ENCODE measurements around the gene TRAPPC5. TPM values are rescaled to one million over a fixed set of nuclear protein-coding genes. Genes with fewer than 3 reads are reported as not detected.

The TRAPPC5 gene
- polyA plus RNA-seq, 1 donor (not counting 4 experiments of a cell fraction or from before 2014, with no cell fraction given), result 54.8 TPM

DNA sequence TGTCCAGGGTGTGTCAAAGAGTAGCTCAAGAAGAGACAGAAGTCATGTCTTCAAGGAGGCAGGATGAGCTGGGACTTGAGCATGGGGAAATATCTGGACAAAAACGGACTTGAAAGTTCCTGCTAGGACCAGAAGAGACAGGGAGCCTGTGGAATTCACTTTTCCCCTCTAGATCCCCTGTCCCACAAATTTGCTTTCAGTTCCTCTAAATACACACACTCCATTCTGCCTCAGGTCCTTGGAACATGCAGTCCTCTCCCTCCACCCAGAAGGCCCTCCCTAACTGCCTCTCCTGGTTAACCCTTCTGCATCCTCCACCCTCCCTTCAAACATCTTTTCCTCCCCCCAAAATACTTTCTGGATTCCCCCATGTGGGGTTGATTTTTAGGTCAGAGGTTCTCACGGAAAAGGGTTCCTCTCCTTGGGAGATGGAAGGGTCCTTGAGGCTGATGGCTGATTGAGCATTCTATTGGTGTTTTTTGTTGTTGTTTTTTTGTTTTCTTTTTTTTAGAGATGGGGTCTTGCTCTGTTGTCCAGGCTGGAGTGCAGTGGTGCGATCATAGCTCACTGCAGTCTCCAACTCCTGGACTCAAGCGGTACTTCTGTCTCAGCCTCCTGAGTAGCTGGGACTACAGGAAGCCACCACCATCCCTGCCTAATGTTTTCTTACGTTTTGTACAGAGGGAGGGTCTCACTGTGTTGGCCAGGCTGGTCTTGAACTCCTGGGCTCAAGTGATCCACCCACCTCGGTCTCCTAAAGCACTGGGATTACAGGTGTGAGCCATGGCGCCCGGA, 18.7 kb upstream of the TRAPPC5 start:
- no peak for FAIRE-seq
- H3K4me3 ChIP-seq (ENCODE audit: control insufficient read depth in 2 of 3, extremely low read depth in 1 of 3, insufficient read depth in 2 of 3, low read depth in 1 of 3, low read length in 3 of 3), result no peak overlapping the region
- no peaks in the 10 kb centered on the region for H3K9me1 ChIP-seq (ENCODE audit: control insufficient read depth, extremely low read depth, insufficient read depth, low read length)
- no peaks in the 10 kb centered on the region for H3K4me1 ChIP-seq (ENCODE audit: control insufficient read depth, extremely low read depth, insufficient read depth, low read length)
- dilution Hi-C loops (cut with MboI; ENCODE audit: extremely low pct_ligation_motif_present, low sequenced_read_pairs), result no loop called here
- H3K36me3 ChIP-seq (ENCODE audit: control insufficient read depth in 2 of 2, extremely low read depth in 1 of 2, insufficient read depth in 2 of 2, low read length in 2 of 2), result no peaks in the 10 kb centered on the region
- TF ChIP-seq, protein P1, sequence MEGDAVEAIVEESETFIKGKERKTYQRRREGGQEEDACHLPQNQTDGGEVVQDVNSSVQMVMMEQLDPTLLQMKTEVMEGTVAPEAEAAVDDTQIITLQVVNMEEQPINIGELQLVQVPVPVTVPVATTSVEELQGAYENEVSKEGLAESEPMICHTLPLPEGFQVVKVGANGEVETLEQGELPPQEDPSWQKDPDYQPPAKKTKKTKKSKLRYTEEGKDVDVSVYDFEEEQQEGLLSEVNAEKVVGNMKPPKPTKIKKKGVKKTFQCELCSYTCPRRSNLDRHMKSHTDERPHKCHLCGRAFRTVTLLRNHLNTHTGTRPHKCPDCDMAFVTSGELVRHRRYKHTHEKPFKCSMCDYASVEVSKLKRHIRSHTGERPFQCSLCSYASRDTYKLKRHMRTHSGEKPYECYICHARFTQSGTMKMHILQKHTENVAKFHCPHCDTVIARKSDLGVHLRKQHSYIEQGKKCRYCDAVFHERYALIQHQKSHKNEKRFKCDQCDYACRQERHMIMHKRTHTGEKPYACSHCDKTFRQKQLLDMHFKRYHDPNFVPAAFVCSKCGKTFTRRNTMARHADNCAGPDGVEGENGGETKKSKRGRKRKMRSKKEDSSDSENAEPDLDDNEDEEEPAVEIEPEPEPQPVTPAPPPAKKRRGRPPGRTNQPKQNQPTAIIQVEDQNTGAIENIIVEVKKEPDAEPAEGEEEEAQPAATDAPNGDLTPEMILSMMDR (optimal IDR thresholded peaks at IDR 0.05 in 1 of 3, IDR thresholded peaks at IDR 0.05 in 1 of 3, conservative IDR thresholded peaks at IDR 0.05 in 1 of 3; ENCODE audit: extremely low read depth in 1 of 3, insufficient read depth in 2 of 3, low read length in 3 of 3), result no peak
- no peak for TF ChIP-seq EZH2 (IDR thresholded peaks at IDR 0.05; ENCODE audit: low read length)
- no peaks in the 10 kb centered on the region for H4K20me1 ChIP-seq (ENCODE audit: control insufficient read depth, extremely low read depth, insufficient read depth, low read length)
- no peak overlapping the region for H2AFZ ChIP-seq (ENCODE audit: control insufficient read depth, low read length)
- no peak for DNase-seq (ENCODE audit: low read depth, low spot score)
- no peaks in the 10 kb centered on the region for H3K9me3 ChIP-seq (ENCODE audit: control insufficient read depth, low read depth, low read length)
- H3K4me2 ChIP-seq (ENCODE audit: control insufficient read depth, extremely low read depth, insufficient read depth, low read depth, low read length), result no peak overlapping the region
- no peaks in the 10 kb centered on the region for H3K27me3 ChIP-seq (ENCODE audit: control insufficient read depth, extremely low read depth, insufficient read depth, low read length)
- H3K9ac ChIP-seq (ENCODE audit: control insufficient read depth, extremely low read depth, insufficient read depth, low read length), result no peak overlapping the region
- no peak overlapping the region for H3K27ac ChIP-seq (ENCODE audit: control insufficient read depth, insufficient read depth, low read length)
- no peaks in the 10 kb centered on the region for H3K79me2 ChIP-seq (ENCODE audit: control insufficient read depth, insufficient read depth, low read length)

DNA sequence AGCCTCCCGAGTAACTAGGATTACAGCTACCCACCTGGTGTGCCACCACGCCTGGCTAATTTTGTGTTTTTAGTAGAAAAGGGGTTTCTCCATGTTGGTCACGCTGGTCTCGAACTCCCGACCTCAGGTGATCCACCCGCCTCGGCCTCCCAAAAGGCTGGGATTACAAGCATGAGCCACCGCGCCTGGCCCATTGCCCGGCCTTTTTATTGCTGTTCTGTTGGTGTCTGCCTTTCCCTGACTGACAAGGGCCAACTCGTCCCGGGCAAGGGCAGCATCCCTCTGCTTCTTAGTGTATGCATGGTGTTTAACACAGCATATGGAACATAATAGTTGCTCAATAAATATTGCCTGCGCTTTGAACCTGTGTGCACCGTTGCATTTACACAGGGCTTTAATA, 18.0 kb upstream of the TRAPPC5 start:
- Histone ChIP-seq H3K9ac (ENCODE audit: control insufficient read depth, extremely low read depth, insufficient read depth, low read length) (no peak overlapping the region), H3K27ac (ENCODE audit: control insufficient read depth, insufficient read depth, low read length) (no peak overlapping the region), H3K4me1 (ENCODE audit: control insufficient read depth, extremely low read depth, insufficient read depth, low read length) (no peaks in the 10 kb centered on the region), H3K4me2 (ENCODE audit: control insufficient read depth, extremely low read depth, insufficient read depth, low read depth, low read length) (no peak overlapping the region), H2AFZ (ENCODE audit: control insufficient read depth, low read length) (no peak overlapping the region), H3K79me2 (ENCODE audit: control insufficient read depth, insufficient read depth, low read length) (no peaks in the 10 kb centered on the region), H3K36me3 (ENCODE audit: control insufficient read depth in 2 of 2, extremely low read depth in 1 of 2, insufficient read depth in 2 of 2, low read length in 2 of 2) (no peaks in the 10 kb centered on the region), H3K4me3 (ENCODE audit: control insufficient read depth in 2 of 3, extremely low read depth in 1 of 3, insufficient read depth in 2 of 3, low read depth in 1 of 3, low read length in 3 of 3) (no peak overlapping the region), H3K9me1 (ENCODE audit: control insufficient read depth, extremely low read depth, insufficient read depth, low read length) (no peaks in the 10 kb centered on the region), H3K9me3 (ENCODE audit: control insufficient read depth, low read depth, low read length) (no peaks in the 10 kb centered on the region), H3K27me3 (ENCODE audit: control insufficient read depth, extremely low read depth, insufficient read depth, low read length) (no peaks in the 10 kb centered on the region), H4K20me1 (ENCODE audit: control insufficient read depth, extremely low read depth, insufficient read depth, low read length) (no peaks in the 10 kb centered on the region)
- no peak for FAIRE-seq
- TF ChIP-seq EZH2 (IDR thresholded peaks at IDR 0.05; ENCODE audit: low read length), result no peak
- TF ChIP-seq, protein P1 (optimal IDR thresholded peaks at IDR 0.05 in 1 of 3, IDR thresholded peaks at IDR 0.05 in 1 of 3, conservative IDR thresholded peaks at IDR 0.05 in 1 of 3; ENCODE audit: extremely low read depth in 1 of 3, insufficient read depth in 2 of 3, low read length in 3 of 3), result no peak
- DNase-seq (ENCODE audit: low read depth, low spot score), result no peak
- dilution Hi-C loops (cut with MboI; ENCODE audit: extremely low pct_ligation_motif_present, low sequenced_read_pairs), result no loop called here

Measured in keratinocyte (primary cell).